Measurements from ENCODE around the gene LRRC1. TPM values are rescaled to one million over a fixed set of nuclear protein-coding genes. Genes with fewer than 3 reads are reported as not detected.
A peak's percentile ranks its signal among the peaks of the same experiment; 100 is the strongest.

The LRRC1 gene
- total and polyA plus RNA-seq, 2 experiments from 2014 or later = 11.3 to 16.6 TPM

DNA sequence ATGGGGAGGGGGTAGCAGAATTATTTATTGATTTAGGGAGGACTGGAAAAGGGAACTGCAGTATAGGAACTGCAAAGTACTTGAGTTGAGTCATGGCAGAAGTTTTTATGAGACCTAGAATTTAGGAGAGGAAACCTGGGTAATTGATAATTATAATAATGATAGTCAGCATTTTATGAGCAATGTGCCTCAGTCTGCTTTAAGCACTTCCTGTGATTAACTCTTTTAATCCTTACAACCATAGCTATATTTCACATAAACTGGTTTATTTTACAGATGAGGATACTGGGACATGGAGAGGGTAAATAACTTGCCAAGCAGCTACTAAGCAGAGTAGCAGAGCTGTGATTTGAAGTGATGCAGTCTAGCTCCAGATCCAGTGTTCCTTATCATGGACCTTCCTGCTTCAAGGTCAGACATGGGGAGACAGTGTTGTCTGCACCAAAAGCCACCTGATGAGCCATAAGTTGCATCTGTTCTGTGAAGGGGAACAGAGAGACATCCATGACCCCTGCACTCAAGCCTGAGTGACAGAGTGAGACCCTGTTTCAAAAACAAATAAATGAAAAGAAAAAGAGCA is 13.6 kb downstream of the LRRC1 start (continued):
- TF ChIP-seq ETS1 (IDR thresholded peaks at IDR 0.05) = no peak
- TF ChIP-seq JUNB (IDR thresholded peaks at IDR 0.05; ENCODE audit: unreplicated experiment) = no peak
- TF ChIP-seq POLR2AphosphoS5 (IDR thresholded peaks at IDR 0.05; ENCODE audit: low read depth) = no peak
- no peak for TF ChIP-seq ZNF462 (CRISPR knock-in tag; IDR thresholded peaks at IDR 0.05)
- TF ChIP-seq ZNF114 (CRISPR knock-in tag; IDR thresholded peaks at IDR 0.05) = no peak
- no peak for TF ChIP-seq EZH2 (IDR thresholded peaks at IDR 0.05; ENCODE audit: low read depth, unreplicated experiment)
- no peak for TF ChIP-seq NANOG (IDR thresholded peaks at IDR 0.05; ENCODE audit: borderline replicate concordance)
- TF ChIP-seq EZH2phosphoT487 (IDR thresholded peaks at IDR 0.05; ENCODE audit: unreplicated experiment) = no peak
- no peak for TF ChIP-seq ZNF331 (CRISPR knock-in tag; IDR thresholded peaks at IDR 0.05; ENCODE audit: low read depth)

DNA sequence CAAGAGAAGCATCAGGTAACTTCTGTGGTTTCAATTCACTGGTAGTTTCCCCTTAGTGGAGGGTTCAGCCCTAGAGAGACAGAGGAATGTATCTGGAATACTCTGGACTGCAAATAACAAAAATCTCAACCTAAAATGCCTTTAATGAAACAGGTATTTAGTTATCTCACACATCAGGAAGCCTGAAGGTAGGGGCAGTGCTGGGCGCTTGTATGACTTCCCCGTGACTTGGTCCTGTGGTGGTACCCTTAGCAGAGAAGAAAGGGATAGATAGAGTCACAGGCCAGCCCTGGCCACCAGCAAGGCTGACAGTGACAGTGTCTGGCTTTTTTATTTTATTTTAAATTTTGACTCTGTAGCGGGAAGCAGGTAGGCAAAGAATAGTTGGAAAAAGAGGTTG is 14.9 kb downstream of the LRRC1 start:
- no peak overlapping the region for H2AFZ ChIP-seq
- H3F3A ChIP-seq (replicated peaks; ENCODE audit: low read depth) = no peaks in the 10 kb centered on the region
- H3K79me2 ChIP-seq (replicated peaks; ENCODE audit: insufficient read depth) = peaks cover 57% of the 10 kb centered on the region
- peaks cover 22% of the 10 kb centered on the region for H3K4me1 ChIP-seq (ENCODE audit: insufficient read depth)
- Mint-ChIP-seq H3K9me3 (no peaks in the 10 kb centered on the region), H3K27me3 (ENCODE audit: insufficient read depth, low read depth, poor library complexity) (no peaks in the 10 kb centered on the region), H3K27ac (peak overlapping the region; percentile 7; the same call in 1 of the 2 replicates), H3K4me1 (peaks cover 52% of the 10 kb centered on the region), H3K4me3 (no peak overlapping the region), H3K36me3 (ENCODE audit: low read depth) (no peaks in the 10 kb centered on the region)
- H3K27me3 ChIP-seq (ENCODE audit: insufficient read depth) = no peaks in the 10 kb centered on the region
- no peak overlapping the region for H3K4me2 ChIP-seq
- no peaks in the 10 kb centered on the region for H3K36me3 ChIP-seq (ENCODE audit: insufficient read depth)
- peaks cover 11% of the 10 kb centered on the region; the same call in 1 of the 2 replicates for H4K20me1 ChIP-seq (replicated peaks; ENCODE audit: insufficient read depth)
- H3K4me3 ChIP-seq = no peak overlapping the region
- ATAC-seq (no peak), DNase-seq (ENCODE audit: low spot score) (no peak)
- peaks cover under 1% of the 10 kb centered on the region; the same call in 1 of the 2 replicates for H3K9me2 ChIP-seq (ENCODE audit: insufficient read depth)
- H3K27ac ChIP-seq (ENCODE audit: low read depth) = no peak overlapping the region
- TF ChIP-seq ETS1 (IDR thresholded peaks at IDR 0.05) = no peak
- no peak for TF ChIP-seq JUNB (IDR thresholded peaks at IDR 0.05; ENCODE audit: unreplicated experiment)
- no peak for TF ChIP-seq REST (IDR thresholded peaks at IDR 0.05; ENCODE audit: unreplicated experiment)
- TF ChIP-seq CTCF (conservative IDR thresholded peaks at IDR 0.05; ENCODE audit: low read depth in 2 of 2) = no peak
- TF ChIP-seq EZH2phosphoT487 (IDR thresholded peaks at IDR 0.05; ENCODE audit: unreplicated experiment) = no peak
